NCI-H226 (cell line): Measurements from ENCODE around the gene GJA3.
"Not testable (repeated sequence)": the region's sequence is repeated elsewhere in the genome, so short reads cannot be mapped to it uniquely, and the experiment has no call there.

ENCODE experiments used
- DNase-seq: peaks from one replicate; pipeline ENCODE4 v3.0.0-alpha.2; 2015

Gene GJA3

DNA sequence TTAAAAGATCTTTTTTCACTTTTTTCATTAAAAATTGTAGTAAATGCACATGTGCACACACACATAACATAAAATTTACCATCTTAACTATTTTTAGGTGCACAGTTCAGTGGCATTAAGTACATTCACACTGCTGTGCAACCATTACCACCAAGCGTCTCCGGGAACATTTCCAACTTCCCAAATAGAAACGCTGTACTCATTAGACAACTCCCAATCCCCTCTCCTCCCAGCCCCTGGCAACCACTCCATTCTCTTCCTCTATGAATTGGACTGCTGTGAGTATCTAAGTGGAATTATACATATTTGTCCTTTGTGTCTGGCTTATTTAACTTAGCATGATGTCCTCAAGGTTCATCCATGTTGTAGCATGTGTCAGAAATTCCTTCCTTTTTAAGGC is 20.3 kb upstream of the GJA3 start:
- DNase-seq, result no peak

DNA sequence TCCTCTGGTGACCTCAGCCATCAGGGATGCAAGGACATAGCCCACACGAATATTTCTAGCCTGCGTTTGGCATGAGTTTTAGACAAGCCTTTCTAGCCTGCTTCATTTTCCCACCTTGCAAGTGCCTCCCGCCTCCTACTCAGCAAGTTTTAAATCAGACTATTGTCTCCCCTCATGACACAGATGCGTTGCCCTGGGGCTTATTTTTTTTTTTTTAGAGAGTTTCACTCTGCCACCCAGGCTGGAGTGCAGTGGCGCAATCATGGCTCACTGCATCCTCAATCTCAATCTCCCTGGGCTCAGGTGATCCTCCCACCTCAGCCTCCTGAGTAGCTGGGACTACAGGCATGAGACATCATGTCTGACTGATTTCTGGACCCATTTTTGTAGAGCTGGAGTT is 17.3 kb upstream of the GJA3 start:
- no peak for DNase-seq

DNA sequence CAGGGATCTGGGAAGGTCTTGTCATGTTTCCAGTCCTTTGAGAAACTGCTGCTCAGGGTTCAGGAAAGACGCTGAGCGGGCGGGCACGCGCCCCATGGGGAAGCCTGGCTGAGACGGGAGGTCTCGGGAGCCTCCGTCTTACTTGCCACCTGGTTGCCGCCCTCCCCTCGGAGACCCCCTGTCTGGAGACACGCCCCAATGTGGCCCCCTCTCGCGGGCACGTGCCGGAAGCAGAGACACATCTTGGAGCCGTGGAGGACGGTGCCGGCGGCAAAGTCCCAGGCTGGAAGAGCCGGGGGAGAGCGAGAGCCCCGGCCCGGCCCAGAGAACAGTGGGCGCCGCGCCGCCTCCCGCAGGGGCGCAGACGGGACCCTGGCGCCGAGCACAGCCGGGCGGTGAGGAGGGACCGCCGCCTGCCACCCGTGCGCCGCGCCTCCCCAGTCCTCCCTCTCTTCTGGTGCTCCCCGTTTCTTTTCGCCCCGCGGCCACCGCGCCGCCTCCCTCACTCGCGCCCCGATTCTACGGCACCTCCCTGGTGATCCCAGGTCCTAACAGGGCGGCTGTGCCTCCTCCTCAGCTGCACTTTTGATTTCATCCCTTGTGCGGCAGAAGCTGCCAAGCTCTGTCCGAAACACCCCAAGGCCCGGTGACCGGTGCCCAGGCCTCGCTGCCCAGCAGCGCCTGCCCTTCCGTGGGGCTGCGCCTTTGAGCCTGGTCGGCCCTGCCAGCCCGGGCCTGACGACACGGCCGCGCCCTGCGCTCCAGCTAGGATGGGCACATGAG is 16.4 kb upstream of the GJA3 start:
- DNase-seq, result no peak

DNA sequence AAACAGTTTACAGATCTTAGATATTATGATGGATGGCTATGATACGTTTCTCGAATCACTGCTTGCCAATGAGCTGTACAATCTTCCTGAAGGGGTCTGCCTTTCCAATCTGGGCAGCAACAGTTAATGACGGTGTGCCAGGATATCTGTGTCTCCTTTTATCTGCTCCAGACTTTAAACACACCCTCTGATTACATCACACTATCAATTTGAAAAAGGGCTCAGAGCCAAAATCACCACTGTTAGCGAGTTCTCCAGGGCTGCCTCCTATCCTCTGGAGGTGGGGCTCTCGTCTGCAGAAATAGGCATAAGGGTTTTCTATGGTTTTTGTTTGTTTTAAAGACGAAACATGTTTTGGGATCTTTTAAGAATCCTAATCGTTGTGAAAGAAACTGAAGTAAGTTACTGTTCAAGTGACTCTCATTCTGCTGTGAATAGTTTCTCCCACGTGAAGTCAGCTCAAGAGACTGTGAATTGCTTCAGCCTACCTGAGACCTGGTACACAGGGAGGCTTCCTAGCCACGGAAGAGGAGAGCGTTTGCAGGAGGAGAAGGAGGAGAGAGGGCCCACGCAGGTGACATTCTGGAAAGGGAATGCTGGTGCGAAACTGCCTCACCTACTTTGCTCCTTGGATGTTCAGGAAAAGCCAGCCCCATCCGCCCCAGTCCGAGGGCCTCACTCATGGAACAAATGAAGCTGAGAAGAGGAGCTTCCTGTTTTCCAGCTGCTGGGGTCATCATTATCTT is 15.2 kb upstream of the GJA3 start:
- no peak for DNase-seq

DNA sequence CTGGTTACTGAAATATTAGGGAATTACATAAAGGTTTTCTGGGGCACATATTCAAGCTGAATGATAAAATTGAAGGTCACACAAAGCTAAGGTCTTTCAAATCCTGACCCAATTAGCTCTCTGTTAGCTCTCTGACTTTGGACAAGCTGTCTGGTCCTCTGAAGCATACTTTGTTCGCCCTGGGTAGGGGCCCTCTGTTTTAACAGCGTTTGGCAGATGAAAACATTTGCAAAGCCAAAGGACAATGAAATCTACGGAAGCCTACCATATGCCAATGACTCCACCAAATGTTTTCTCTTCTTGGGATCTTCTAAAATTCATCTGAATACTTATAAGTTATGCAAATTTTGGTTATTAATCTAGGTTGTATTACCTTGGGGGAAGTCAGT is 14.5 kb upstream of the GJA3 start:
- no peak for DNase-seq

DNA sequence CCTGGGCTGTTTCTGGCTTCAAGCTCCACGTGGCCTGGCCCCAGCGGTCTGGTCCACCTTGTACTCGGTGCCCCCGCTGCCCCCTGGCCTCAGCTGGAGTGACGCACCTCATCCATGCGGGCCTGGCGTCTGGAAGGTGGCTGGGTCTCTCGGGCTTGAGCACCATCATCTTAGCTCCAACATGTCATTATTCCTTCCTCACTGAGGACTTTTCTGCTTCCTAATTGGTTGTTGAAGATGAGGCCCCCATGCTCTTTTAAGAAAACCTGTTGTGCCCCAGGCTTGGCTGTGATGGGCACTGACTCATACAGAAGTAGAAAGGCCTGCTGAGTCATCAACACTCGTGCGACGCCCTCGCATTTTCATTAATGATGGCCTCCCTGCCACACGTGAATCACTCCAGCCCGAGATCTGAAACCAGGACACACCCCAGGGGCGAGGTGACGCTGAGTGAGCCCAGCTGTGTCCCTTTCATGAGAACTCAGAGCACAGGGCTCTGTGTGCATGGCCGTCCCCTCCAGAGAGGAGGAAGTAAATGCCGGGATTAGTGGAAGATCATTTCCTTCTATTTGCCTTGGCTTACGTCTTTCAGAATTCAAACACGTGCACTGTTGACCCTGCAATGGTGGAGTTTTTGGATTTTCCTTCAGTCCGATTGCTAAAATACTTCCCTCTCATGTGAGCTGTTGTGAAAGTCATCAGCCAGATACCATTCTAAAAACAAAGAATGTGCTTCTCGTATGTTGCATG is 14.0 kb upstream of the GJA3 start:
- peak; percentile 72 for DNase-seq

DNA sequence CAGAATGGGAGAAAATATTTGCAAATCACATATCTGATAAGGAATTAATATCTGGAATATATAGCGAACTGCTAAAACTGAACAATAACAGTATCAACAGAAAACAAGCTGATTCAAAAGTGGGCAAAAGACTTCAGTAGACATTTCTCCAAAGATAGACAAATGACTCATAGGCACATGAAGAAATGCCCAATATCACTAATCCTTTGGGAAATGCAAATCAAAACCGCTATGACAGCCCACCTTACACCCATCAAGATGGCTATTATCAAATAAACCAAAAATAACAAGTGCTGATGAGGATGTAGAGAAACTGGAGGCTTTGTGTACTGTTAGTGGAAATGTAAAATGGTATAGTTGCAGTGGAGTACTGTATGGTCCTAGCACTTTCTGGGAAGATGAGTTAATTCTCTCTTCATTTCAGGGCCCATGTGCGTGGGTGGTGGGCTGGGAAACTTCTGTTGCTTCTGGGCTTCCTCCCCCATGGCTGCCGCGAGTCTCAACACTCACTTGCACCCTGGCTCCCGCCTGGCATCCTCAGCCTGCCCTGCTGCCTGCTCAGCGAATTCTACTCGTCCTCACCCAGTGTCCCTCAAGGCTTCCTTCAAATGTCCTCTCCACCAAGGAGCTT is 12.4 kb upstream of the GJA3 start:
- no peak for DNase-seq

DNA sequence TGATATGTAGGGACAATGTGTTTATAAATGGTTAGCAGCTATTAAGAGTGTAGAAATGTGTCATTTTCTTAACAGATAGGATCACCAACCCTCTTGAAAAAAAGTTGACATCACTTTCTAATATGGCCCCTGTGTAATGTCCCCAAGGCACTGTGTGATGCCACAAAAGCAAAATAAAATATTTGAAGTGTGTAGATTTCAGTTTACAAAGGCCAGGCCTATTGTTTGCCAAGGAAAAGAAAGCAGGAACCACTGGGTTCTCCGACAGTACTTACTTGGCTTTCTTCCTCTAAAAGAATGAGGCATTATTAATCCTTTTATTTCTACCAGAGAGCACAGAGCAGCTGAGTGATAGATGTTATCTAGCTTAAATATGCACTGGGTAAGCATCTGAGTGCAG is 10.5 kb upstream of the GJA3 start:
- DNase-seq, result no peak

DNA sequence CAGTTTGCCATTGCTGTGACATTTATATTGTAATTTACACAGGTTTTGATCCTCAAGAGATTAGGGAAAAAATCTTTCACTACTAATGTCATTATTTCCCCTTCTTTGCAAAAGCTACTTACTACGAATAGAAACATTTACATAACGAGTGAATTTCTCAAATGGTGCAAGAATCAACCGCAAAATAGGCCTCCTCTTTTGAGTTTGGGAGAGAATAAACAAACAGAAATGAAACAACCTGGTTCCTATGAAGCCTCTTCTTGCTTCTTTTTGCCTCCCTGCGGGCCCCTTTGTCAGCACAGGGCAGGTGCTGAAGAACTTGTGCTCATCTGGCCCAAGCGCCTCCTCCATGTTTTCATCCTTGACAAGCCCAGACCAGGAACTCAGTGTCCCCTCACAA is 10.1 kb upstream of the GJA3 start:
- DNase-seq, result no peak

DNA sequence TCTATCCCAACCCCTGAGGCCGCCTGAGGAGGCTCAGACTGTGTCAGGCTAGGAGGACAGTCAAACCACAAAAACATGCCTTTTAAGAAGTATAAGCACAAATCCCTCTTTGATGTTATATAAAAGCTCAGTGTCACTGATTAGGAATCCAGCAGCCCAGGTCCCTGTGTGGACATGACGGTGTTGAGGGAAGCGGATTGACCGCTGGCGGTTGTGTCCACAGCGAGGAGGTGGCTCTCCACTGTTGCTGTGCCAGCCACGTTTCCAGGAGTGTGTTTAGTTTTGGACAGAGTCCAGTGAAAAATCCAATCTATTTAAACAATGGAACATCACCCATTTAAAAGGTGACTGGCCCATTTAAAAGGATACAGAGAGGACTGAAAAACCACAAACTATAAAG is 7.5 kb upstream of the GJA3 start:
- no peak for DNase-seq

DNA sequence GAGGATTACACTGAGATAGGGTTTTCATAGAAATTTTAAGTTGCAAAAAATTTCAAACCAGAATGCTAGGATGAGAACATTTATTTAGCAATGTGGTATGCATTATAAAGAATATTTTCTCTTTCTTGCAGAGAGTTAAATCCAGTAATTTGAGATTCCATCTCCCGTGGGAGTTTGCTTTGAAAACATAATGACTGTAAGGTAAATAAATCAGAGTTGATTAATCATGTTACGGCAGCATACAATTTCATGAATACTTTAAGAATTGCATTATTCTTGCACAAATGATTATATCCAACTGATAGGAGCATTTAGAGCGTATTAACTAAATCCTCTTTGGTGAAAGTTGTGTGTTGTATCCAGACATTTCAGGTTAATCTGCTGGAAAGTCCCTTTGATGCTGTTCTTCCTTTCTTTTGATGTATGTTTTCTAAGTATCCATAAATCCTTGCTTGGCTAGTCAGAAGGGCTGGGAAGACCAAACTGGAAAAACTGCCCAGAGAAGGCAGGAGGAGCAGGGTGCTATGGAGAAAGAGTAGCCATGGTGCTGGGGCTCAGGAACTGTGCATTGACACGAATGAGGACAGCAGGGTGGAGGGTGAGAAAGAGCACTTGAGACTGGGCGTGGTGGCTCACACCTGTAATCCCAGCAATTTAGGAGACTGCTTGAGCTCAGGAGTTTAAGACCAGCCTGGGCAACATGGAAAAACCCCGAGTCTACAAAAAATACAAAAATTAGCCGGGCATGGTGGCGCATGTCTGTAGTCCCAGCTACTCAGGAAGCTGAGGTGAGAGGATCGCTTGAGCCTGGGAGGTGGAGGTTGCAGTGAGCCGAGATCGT is 4.8 kb upstream of the GJA3 start:
- DNase-seq, result no peak

DNA sequence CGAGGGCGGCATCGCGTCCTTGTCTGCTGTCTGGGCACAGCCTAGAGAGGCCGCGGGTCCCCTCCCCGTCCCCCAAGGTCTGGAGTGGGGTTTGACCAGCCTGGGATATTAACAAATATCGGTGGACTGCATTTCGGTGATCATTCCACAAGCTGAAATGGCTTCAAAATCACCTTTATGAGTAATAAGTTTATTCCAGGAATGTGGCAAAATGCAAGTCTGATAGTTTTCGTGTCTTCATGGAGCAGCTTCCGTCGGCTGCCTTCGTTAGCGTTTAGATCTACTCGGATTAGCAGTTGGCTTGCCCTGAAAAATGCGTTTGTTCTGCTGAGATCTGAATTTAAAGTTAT is 1.1 kb upstream of the GJA3 start:
- DNase-seq, result no peak

DNA sequence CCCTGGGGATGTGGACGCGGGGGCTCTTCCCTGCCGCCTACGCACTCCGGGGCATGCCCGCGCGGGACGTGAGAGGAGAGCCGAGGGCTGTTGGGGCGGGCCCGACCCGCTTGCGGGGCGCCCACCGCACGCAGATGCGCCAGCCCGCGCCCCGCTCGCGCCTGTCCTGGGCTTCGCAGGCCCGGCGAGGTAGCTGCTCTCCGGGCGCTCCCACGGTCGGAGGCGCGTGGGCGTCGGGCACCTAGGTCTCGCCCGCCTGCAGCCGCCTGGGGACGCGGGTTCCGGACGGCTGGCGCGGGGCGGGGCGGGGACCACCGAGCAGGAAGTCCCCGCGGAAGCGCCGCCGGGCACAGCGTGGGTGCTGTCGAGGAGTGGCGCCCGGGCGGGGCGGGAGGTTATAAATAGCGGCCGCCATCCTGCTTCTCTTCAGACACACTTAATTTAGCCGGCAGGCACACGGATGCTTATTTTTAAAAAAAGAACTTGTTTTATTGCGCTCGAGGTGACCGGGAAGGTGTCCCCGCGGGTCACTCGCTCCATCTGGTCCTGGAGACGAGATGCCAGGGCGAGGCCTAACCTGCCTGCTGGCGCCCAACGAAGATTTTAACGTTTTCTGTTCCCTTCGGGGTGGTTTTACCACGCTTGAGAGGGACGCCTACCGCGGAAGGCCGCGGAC is 561 bp upstream of the GJA3 start:
- no peak for DNase-seq

DNA sequence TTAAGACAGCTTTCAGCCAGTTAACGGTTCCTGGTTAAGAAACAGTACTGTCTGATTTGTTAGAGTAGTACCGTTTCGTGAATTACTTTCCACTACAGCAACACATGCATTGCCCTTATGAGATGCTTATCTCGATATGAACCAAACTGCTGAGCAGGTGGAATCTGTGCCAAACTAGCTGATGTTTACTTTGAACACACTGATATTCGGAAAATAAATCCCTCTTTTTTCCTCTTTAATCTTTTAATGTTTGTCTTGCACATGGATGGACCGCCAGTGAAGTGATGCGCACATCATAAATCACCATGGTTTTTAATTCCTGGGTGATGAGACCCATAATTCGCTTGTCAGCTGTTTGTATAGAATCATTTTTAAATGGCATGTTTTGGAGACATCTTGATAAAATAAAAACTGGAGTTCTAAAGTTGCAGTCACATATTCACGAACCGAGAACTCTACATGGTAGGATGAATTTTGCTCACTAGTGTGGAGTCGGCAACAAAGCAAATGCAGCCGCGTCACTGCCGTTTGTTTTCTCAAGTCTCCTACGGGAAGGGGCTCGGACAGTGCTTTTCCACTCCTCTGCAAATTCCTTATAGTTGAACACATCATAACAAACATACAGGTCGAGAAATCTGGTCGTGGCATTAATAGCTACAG is 1.1 kb downstream of the GJA3 start:
- DNase-seq, result no peak

DNA sequence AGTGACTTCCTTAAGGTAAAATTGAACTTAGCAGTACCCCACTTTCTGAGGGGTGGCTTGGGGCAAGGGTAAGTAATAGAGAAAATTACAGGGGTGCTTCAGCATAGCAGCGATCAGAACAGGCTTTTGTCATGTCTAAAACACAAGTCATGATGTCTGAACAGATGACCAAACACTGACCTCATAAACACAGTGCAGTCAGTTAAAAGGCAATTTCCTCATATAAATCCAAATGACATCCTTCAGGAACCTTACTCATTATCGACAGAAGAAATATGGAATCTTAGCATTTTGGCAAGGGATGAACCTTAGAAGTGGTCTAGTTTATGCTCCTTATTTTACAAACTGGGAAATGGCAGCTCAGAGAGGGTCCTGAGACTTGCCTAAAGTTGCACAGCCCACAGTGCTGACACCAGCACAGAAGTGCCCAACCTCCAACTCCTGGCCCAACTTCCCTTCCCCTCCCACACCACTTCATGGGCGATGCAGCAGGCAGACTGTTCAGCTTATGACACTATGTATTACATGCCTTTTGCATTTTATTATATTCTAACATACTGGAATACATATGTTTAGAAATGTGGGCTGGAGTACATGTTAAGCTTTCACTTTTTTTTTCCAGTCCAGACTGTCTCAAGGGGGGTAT is 3.6 kb downstream of the GJA3 start:
- DNase-seq, result no peak

DNA sequence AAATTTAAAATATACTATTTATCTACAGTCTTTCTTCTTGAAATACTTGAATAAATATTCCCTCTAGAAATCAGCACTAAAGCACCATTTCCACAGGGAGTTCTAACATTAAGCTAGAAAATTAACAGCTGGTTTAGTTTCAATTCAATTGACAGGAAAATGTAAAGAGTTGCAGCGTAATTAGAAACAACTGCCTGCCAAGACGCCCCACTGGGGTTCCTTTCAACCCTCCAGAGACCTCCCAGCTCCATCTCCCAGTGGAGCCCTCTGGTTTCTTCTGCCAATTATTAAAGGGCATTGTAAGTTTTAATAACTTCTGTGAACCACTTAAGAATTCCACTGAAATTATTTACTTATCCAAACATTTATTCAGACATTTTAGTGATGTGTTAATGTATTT is 4.2 kb downstream of the GJA3 start:
- DNase-seq, result no peak

DNA sequence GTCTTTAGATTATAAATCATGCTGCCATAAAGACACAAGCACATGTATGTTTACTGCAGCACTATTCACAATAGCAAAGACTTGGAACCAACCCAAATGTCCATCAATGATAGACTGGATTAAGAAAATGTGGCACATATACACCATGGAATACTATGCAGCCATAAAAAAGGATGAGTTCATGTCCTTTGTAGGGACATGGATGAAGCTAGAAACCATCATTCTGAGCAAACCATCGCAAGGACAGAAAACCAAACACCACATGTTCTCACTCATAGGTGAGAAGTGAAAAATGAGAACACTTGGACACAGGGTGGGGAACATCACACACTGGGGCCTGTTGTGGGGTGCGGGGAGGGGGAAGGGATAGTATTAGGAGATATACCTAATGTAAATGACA is 7.6 kb downstream of the GJA3 start:
- not testable (repeated sequence) for DNase-seq

DNA sequence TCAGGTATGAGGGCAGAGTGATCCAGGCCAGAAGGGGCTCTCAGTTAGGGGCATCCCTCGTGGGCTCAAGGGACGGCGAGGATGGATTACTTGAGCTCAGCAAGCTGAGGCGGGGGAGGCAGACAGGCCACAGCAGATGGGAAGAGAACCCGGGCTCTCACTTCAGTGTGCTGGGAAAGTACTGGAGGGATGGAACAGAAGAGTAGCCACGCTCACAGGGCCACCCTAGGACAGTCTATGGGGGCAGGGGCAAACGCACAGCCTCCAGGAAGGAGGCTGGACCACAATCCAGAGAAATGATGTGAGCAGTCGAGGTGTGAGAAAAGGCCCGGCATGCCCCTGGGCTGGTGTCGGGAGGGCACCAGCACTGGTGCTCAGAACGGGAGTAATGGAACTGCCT is 9.2 kb downstream of the GJA3 start:
- no peak for DNase-seq

DNA sequence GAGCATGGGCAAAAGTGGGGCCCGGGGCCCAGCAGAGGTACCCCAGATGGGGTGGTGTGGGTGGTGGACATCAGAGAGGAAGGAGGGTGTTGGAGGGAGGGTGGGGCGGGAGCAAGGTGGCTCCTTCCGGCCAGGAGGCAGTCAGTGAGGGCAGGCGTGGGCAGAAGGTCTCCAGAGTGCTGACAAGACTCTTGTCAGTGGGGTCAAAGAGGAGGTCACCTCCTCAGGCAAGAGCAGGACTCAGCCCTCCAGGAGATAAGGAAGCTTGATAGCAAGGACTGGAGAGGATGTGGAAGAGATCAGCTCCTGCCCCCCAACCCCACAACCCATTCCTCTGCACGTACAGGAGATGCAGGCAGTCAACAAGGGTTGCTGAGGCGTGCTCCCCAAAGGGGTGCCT is 9.8 kb downstream of the GJA3 start:
- no peak for DNase-seq

DNA sequence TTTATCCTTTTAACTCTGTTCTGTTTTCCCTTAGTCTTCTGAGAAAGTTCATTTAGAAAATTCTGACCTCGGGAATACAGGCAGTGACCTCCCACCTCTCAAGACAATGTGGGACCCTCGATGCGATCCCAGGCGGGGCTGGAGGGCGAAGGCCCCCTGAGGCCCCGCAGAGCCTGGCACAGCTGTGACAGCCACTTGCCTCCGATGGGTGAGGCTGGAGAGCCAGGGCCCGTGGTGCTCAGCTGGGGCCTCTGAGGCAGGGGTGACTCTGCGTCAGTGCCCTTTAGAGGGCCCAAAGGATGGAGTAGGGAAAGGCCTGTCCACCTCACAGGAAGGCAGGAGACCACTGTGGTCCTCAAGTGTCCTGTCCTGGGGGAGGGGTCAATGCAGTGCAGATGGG is 10.3 kb downstream of the GJA3 start:
- no peak for DNase-seq

DNA sequence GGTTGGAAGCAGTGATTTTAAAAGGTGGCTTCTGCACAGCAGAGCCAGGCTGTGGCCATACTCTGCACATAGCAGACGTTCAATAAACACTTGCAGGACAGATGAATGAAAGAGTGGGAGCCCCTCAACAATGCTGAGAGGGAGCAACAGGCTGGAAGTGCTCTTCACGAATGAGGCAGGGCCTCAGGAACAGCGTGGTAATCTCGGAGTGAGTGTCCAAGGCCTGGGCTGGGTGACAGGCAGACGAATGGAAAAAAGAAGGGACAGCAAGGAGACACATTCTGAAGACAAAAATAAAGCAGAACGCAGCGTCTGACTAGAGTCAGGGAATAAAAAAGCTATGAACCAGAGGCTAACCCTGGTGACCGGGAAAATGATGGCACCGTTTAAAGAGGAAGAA is 11.1 kb downstream of the GJA3 start:
- no peak for DNase-seq
